ENCODE measurements around the gene DFFB.
"Not testable (repeated sequence)": the region's sequence is repeated elsewhere in the genome, so short reads cannot be mapped to it uniquely, and the experiment has no call there.

DFFB gene

GRCh38 chr1:3910857-3911845 is 53.9 kb downstream of the DFFB start:
- DNase-seq = no peak

- no peak for DNase-seq
Measured at GRCh38 chr1:3911981-3912808, 54.9 kb downstream of the DFFB start.

GRCh38 chr1:3912809-3913685 is 55.8 kb downstream of the DFFB start:
- DNase-seq = no peak

GRCh38 chr1:3914331-3914851 is 57.1 kb downstream of the DFFB start:
- no peak for DNase-seq

GRCh38 chr1:3914911-3915310 is 57.6 kb downstream of the DFFB start:
- DNase-seq = no peak

GRCh38 chr1:3915551-3916121 is 58.4 kb downstream of the DFFB start:
- DNase-seq = no peak

GRCh38 chr1:3917761-3918160 is 60.5 kb downstream of the DFFB start:
- no peak for DNase-seq

- not testable (repeated sequence) for DNase-seq
Measured at GRCh38 chr1:3918359-3918758, 61.1 kb downstream of the DFFB start.

GRCh38 chr1:3918966-3919611 is 61.8 kb downstream of the DFFB start:
- DNase-seq = no peak

GRCh38 chr1:3919706-3920105 is 62.4 kb downstream of the DFFB start:
- no peak for DNase-seq

GRCh38 chr1:3921765-3922164 is 64.5 kb downstream of the DFFB start:
- no peak for DNase-seq

GRCh38 chr1:3922201-3922725 is 65.0 kb downstream of the DFFB start:
- DNase-seq = no peak

- no peak for DNase-seq
Measured at GRCh38 chr1:3922851-3923250, 65.6 kb downstream of the DFFB start.

- no peak for DNase-seq
Measured at GRCh38 chr1:3923378-3924185, 66.3 kb downstream of the DFFB start.

GRCh38 chr1:3924186-3924824 is 67.0 kb downstream of the DFFB start:
- DNase-seq = no peak

GRCh38 chr1:3924825-3925220 is 67.5 kb downstream of the DFFB start:
- DNase-seq = no peak

- DNase-seq = no peak
Measured at GRCh38 chr1:3925256-3925655, 68.0 kb downstream of the DFFB start.

- no peak for DNase-seq
Measured at GRCh38 chr1:3925762-3926161, 68.5 kb downstream of the DFFB start.

GRCh38 chr1:3926956-3927355 is 69.7 kb downstream of the DFFB start:
- no peak for DNase-seq

- no peak for DNase-seq
Measured at GRCh38 chr1:3928586-3928985, 71.3 kb downstream of the DFFB start.
